GM12878 (cell line): Measurements from ENCODE around the gene LENG9. TPM values are rescaled to one million over a fixed set of nuclear protein-coding genes. Genes with fewer than 3 reads are reported as not detected.
A peak's percentile ranks its signal among the peaks of the same experiment; 100 is the strongest.

Source experiments
- ATAC-seq: fragments of 200-7000 bp; cut with Tn5 transposase; 3 replicates; pipeline ENCODE4 v1.9.1; 2020; ENCODE audit warnings: mild to moderate bottlenecking, moderate library complexity
- BruUV-seq: library from RNA; stranded (reverse); fragments of 400-500 nt; replicated peaks from 2 replicates; lab custom pipeline; 2021; lab: Mats Ljungman, UMichigan
- CTCF ChIA-PET: fragments of 300-600 bp; sonication (Branson Sonifier 250); formaldehyde crosslinking; extraction: SDS; loops from one replicate; lab custom pipeline; 2021; ENCODE audit warnings: inconsistent platforms; lab: Yijun Ruan, JAX
- POLR2A ChIA-PET: fragments of 350-600 bp; formaldehyde crosslinking; extraction: SDS; loops from one replicate; lab custom pipeline; 2021; ENCODE audit warnings: inconsistent platforms; lab: Charles Lee
- RAD21 ChIA-PET: fragments of 300-600 bp; sonication (Branson Sonifier 250); formaldehyde crosslinking; loops from one replicate; lab custom pipeline; 2023; ENCODE audit warnings: antibody characterized with exemption; ENCODE audit not compliant: unreplicated experiment; lab: Charles Lee
- SMC1A ChIA-PET: fragments of 300-600 bp; sonication (Branson Sonifier 250); formaldehyde crosslinking; loops from one replicate; lab custom pipeline; 2023; ENCODE audit not compliant: unreplicated experiment, uncharacterized antibody; lab: Charles Lee
- DNase-seq: peaks from one replicate; pipeline ENCODE4 v3.0.0-alpha.2; 2011; ENCODE audit warnings: low read depth, low spot score
- FAIRE-seq: peaks from 3 replicates; lab custom pipeline; 2011; peaks lifted over from hg19 to GRCh38; lab: Jason Lieb, UNC
- H2AFZ ChIP-seq: 2 replicates; pipeline ENCODE4 v1.6.0; 2011; ENCODE audit warnings: low read depth, low read length, control low read depth; ENCODE audit not compliant: control insufficient read depth
- H3K27ac ChIP-seq: 2 replicates; pipeline ENCODE4 v1.5.1; 2011; ENCODE audit warnings: control low read depth; ENCODE audit not compliant: control insufficient read depth, insufficient read depth
- H3K27me3 ChIP-seq, 2 experiments: replicated peaks in 1 of 2; 2 replicates each; pipeline versions ENCODE4 v1.6.0 to v1.6.1; 2011; ENCODE audit warnings: low read length in 1 of 2; ENCODE audit not compliant: control insufficient read depth in 2 of 2, insufficient read depth in 2 of 2
- H3K36me3 ChIP-seq, 2 experiments: 2 replicates each; pipeline ENCODE4 v1.5.1; 2011; ENCODE audit warnings: low read length in 1 of 2; ENCODE audit not compliant: control insufficient read depth in 2 of 2, insufficient read depth in 2 of 2
- H3K4me1 ChIP-seq: 2 replicates; pipeline ENCODE4 v1.6.1; 2011; ENCODE audit warnings: mild to moderate bottlenecking, low read length, moderate library complexity, mixed read lengths; ENCODE audit not compliant: control insufficient read depth, insufficient read depth
- H3K4me2 ChIP-seq: 2 replicates; pipeline ENCODE4 v1.6.0; 2011; ENCODE audit warnings: control low read depth; ENCODE audit not compliant: control insufficient read depth, insufficient read depth
- H3K4me3 ChIP-seq: fragments of 200-600 bp; sonication (generic); 2 replicates; pipeline ENCODE4 v1.5.1; 2016
- H3K79me2 ChIP-seq: 2 replicates; pipeline ENCODE4 v1.6.0; 2011; ENCODE audit warnings: low read length; ENCODE audit not compliant: control insufficient read depth, insufficient read depth
- H3K9ac ChIP-seq: 2 replicates; pipeline ENCODE4 v1.8.0; 2011; ENCODE audit warnings: low read length, control low read depth, mixed read lengths; ENCODE audit not compliant: control insufficient read depth, insufficient read depth
- H3K9me3 ChIP-seq: replicated peaks from 3 replicates; pipeline ENCODE4 v1.5.1; 2011; ENCODE audit warnings: mild to moderate bottlenecking, low read length; ENCODE audit not compliant: control insufficient read depth, insufficient read depth
- H4K20me1 ChIP-seq: 2 replicates; pipeline ENCODE4 v1.6.0; 2011; ENCODE audit not compliant: control insufficient read depth, insufficient read depth
- POLR2A ChIP-seq: IDR thresholded peaks from 2 replicates; pipeline ENCODE4 v1.6.1; 2011; ENCODE audit warnings: low read depth, mild to moderate bottlenecking, low read length
- WGBS: methylation state at CpG from one replicate; pipeline ENCODE4 v1.1.6; 2016; ENCODE audit warnings: low lambda C conversion rate; ENCODE audit not compliant: insufficient replicate concordance, insufficient coverage; ENCODE audit errors: missing lambda C conversion rate; 5-methylcytosine and 5-hydroxymethylcytosine counted together
- in situ Hi-C: fragments of 300-500 bp; cut with MboI; formaldehyde crosslinking; loops from 9 replicates; pipeline ENCODE4 v1.14.3; 2018; ENCODE audit warnings: mixed read lengths
- intact Hi-C: fragments of 100-400 bp; cut with micrococcal nuclease; formaldehyde crosslinking; loops from one replicate; pipeline ENCODE4 v1.14.2; 2022; ENCODE audit not compliant: unreplicated experiment
- polyA plus RNA-seq, 11 experiments: library from polyadenylated mRNA; depleted of rRNA in 4 of 11; unstranded in 6 of 11; stranded (reverse) in 5 of 11; fragments of >200 nt; fragmentation: Nextera tagmentation in 4 of 11; fragmentation: Illumina TruSeq in 1 of 11; extraction: Ambion mirVana in 4 of 11; extraction: Trizol in 1 of 11; gene quantifications; 1 replicate in 1 of 11; 2 replicates in 10 of 11; pipeline versions ENCODE4 v1.2.1 to v1.2.3, GENCODE V29; 2011 to 2016; ENCODE audit warnings: inconsistent platforms in 2 of 11, missing spikeins in 2 of 11, low read depth in 1 of 11
- total RNA-seq, 4 experiments: library from RNA; depleted of rRNA in 3 of 4; stranded (reverse); fragments of >200 nt in 3 of 4; fragmentation: Illumina TruSeq in 1 of 4; extraction: Trizol in 1 of 4; gene quantifications; 2 replicates each; pipeline versions ENCODE4 v1.2.1 to v1.2.3, GENCODE V29; 2013 to 2021
- TF ChIP-seq, protein P1 (sequence below): fragments of 450-650 bp; IDR thresholded peaks from 2 replicates; pipeline ENCODE4 v1.6.1; 2016; ENCODE audit warnings: mild to moderate bottlenecking
- TF ChIP-seq, protein P2 (sequence below): fragments of 450-650 bp; IDR thresholded peaks from 2 replicates; pipeline ENCODE4 v1.6.1; 2017; ENCODE audit warnings: antibody characterized with exemption, mild to moderate bottlenecking, moderate library complexity
- TF ChIP-seq, protein P3 (sequence below): fragments of 450-650 bp; formaldehyde crosslinking; IDR thresholded peaks from 2 replicates; pipeline ENCODE4 v1.4.0; 2020; ENCODE audit warnings: mild to moderate bottlenecking, moderate library complexity

The LENG9 gene
- total and polyA plus RNA-seq, 10 of the 15 experiments (the other 5 are each of a cell fraction or from before 2014, with no cell fraction given), result 0.09 to 2.9 (median 0.76) TPM; not detected in 1

DNA sequence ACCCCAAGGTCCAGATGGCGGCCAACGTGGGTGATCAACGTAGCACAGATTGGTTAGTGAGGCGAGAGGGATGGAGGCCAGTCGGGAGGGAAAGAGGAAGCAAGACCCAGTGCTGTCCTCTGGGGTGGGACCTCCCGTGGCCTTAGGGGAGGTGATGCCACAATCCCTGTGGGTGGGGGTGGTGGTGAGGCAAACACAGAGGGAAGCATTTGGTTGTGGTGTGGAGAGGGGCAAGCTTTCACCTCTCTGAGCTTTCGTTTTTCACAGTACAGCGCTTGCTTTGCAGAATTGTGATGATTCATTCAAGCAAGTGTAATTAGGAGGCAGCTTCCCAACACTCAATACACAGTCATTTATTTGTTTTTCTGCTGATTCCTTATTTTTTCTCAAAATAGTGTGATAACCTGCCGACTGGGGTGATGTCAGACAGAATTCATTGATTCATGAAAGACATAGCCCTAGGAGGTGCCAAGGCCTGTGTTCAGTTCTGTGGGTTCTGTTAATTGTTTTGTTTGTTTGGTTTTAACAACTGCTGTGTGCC, 12.2 kb downstream of the LENG9 start:
- RAD21 ChIA-PET, result no interaction called here
- no peaks in the 10 kb centered on the region for H3K27me3 ChIP-seq
- ATAC-seq (no peak), DNase-seq (no peak), FAIRE-seq (no peak)
- 58% methylated on average over 9 of the region's 9 CpGs for WGBS
- no peaks in the 10 kb centered on the region for H3K9me3 ChIP-seq
- CTCF ChIA-PET, result interaction anchor here (1.0 to 1.5 kb wide), 2 partner anchors 12 to 27 kb away, joined by 3 to 4 read pairs; partner anchors contain the start of gene LENG9
- POLR2A ChIA-PET, result no interaction called here
- H3K4me3 ChIP-seq, result peak overlapping the region; percentile 90
- SMC1A ChIA-PET, result no interaction called here
- TF ChIP-seq, protein P1, sequence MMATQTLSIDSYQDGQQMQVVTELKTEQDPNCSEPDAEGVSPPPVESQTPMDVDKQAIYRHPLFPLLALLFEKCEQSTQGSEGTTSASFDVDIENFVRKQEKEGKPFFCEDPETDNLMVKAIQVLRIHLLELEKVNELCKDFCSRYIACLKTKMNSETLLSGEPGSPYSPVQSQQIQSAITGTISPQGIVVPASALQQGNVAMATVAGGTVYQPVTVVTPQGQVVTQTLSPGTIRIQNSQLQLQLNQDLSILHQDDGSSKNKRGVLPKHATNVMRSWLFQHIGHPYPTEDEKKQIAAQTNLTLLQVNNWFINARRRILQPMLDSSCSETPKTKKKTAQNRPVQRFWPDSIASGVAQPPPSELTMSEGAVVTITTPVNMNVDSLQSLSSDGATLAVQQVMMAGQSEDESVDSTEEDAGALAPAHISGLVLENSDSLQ, result no peak
- peak; percentile 38; the same call in 1 of the 2 replicates for TF ChIP-seq POLR2A
- TF ChIP-seq, protein P2, sequence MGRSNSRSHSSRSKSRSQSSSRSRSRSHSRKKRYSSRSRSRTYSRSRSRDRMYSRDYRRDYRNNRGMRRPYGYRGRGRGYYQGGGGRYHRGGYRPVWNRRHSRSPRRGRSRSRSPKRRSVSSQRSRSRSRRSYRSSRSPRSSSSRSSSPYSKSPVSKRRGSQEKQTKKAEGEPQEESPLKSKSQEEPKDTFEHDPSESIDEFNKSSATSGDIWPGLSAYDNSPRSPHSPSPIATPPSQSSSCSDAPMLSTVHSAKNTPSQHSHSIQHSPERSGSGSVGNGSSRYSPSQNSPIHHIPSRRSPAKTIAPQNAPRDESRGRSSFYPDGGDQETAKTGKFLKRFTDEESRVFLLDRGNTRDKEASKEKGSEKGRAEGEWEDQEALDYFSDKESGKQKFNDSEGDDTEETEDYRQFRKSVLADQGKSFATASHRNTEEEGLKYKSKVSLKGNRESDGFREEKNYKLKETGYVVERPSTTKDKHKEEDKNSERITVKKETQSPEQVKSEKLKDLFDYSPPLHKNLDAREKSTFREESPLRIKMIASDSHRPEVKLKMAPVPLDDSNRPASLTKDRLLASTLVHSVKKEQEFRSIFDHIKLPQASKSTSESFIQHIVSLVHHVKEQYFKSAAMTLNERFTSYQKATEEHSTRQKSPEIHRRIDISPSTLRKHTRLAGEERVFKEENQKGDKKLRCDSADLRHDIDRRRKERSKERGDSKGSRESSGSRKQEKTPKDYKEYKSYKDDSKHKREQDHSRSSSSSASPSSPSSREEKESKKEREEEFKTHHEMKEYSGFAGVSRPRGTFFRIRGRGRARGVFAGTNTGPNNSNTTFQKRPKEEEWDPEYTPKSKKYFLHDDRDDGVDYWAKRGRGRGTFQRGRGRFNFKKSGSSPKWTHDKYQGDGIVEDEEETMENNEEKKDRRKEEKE, result no peak
- TF ChIP-seq, protein P3, sequence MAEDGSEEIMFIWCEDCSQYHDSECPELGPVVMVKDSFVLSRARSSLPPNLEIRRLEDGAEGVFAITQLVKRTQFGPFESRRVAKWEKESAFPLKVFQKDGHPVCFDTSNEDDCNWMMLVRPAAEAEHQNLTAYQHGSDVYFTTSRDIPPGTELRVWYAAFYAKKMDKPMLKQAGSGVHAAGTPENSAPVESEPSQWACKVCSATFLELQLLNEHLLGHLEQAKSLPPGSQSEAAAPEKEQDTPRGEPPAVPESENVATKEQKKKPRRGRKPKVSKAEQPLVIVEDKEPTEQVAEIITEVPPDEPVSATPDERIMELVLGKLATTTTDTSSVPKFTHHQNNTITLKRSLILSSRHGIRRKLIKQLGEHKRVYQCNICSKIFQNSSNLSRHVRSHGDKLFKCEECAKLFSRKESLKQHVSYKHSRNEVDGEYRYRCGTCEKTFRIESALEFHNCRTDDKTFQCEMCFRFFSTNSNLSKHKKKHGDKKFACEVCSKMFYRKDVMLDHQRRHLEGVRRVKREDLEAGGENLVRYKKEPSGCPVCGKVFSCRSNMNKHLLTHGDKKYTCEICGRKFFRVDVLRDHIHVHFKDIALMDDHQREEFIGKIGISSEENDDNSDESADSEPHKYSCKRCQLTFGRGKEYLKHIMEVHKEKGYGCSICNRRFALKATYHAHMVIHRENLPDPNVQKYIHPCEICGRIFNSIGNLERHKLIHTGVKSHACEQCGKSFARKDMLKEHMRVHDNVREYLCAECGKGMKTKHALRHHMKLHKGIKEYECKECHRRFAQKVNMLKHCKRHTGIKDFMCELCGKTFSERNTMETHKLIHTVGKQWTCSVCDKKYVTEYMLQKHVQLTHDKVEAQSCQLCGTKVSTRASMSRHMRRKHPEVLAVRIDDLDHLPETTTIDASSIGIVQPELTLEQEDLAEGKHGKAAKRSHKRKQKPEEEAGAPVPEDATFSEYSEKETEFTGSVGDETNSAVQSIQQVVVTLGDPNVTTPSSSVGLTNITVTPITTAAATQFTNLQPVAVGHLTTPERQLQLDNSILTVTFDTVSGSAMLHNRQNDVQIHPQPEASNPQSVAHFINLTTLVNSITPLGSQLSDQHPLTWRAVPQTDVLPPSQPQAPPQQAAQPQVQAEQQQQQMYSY (CRISPR knock-in tag), result no peak
- H3K4me2 ChIP-seq, result peak overlapping the region; percentile 89
- H3K36me3 ChIP-seq, result peaks cover 15 to 39% of the 10 kb centered on the region in 2 experiments
- no peak overlapping the region for H2AFZ ChIP-seq
- H4K20me1 ChIP-seq, result peaks cover 7% of the 10 kb centered on the region
- no TSS peak for BruUV-seq
- no peak overlapping the region for H3K9ac ChIP-seq
- peaks cover 56% of the 10 kb centered on the region for H3K79me2 ChIP-seq
- in situ Hi-C loops (no loop called here), intact Hi-C loops (no loop called here)
- no peaks in the 10 kb centered on the region for H3K4me1 ChIP-seq
- no peak overlapping the region for H3K27ac ChIP-seq
